Liver (tissue), 3 donors: ENCODE data around the gene VEGFA.

Experiments used
- CTCF ChIP-seq: fragments of 150-350 bp; IDR thresholded peaks from 2 replicates; pipeline ENCODE4 v1.5.1; 2017; ENCODE audit warnings: improper control_type of control experiment, low read depth, low read length; ENCODE audit not compliant: missing input control
- HNF4G ChIP-seq: IDR thresholded peaks from 2 replicates; pipeline ENCODE4 v1.6.1; 2016; ENCODE audit warnings: antibody characterized with exemption
- JUND ChIP-seq, 2 donors: IDR thresholded peaks; 2 replicates each; pipeline ENCODE4 v1.6.1; 2016; ENCODE audit warnings: antibody characterized with exemption in 2 of 2
- MAX ChIP-seq: IDR thresholded peaks from 2 replicates; pipeline ENCODE4 v1.6.1; 2016; ENCODE audit warnings: antibody characterized with exemption
- RAD21 ChIP-seq, 2 donors: IDR thresholded peaks; 2 replicates each; pipeline ENCODE4 v1.6.1; 2016; ENCODE audit warnings: antibody characterized with exemption in 2 of 2, mild to moderate bottlenecking in 2 of 2
- SP1 ChIP-seq: IDR thresholded peaks from 2 replicates; pipeline ENCODE4 v1.6.1; 2018; ENCODE audit warnings: antibody characterized with exemption, mild to moderate bottlenecking
- TAF1 ChIP-seq: conservative IDR thresholded peaks from 2 replicates; pipeline ENCODE4 v1.6.1; 2016; ENCODE audit warnings: antibody characterized with exemption, mild to moderate bottlenecking
- YY1 ChIP-seq: IDR thresholded peaks from 2 replicates; pipeline ENCODE4 v1.6.1; 2016; ENCODE audit warnings: antibody characterized with exemption, mild to moderate bottlenecking
- ZBTB33 ChIP-seq: IDR thresholded peaks from 2 replicates; pipeline ENCODE4 v1.6.1; 2016; ENCODE audit warnings: antibody characterized with exemption
- donor health status: healthy.
- donor health status: healthy.

GRCh38 chr6:43817192-43817591, 47.2 kb downstream of the VEGFA start:
- TF ChIP-seq SP1: no peak
- peak; percentile 13 for TF ChIP-seq CTCF
- no peak for TF ChIP-seq YY1
- TF ChIP-seq ZBTB33: no peak
- no peak for TF ChIP-seq JUND (IDR thresholded peaks at IDR 0.05)
- TF ChIP-seq MAX: no peak
- TF ChIP-seq RAD21 (IDR thresholded peaks at IDR 0.05): peak; percentile 17 to 66
- TF ChIP-seq HNF4G: no peak
- no peak for TF ChIP-seq TAF1
